ENCODE data around the gene DEGS2. TPM values are rescaled to one million over a fixed set of nuclear protein-coding genes. Genes with fewer than 3 reads are reported as not detected.

DEGS2 gene
- total and polyA plus RNA-seq, 4 donors = 3.6 to 7.4 (median 5.7) TPM

- Histone ChIP-seq H3K9ac (ENCODE audit: insufficient read depth in 1 of 2, low read length in 2 of 2) (peak overlapping the region in 1 of 2 donors; percentile 53), H3K4me3 (peak overlapping the region; percentile 0), H3K4me1 (ENCODE audit: control insufficient read depth in 5 of 5, insufficient read depth in 5 of 5, low read length in 5 of 5) (peaks cover 0 to 12% (median 4%) of the 10 kb centered on the region in 5 donors), H3K27me3 (ENCODE audit: control insufficient read depth in 3 of 3, insufficient read depth in 3 of 3, low read length in 2 of 3) (no peaks in the 10 kb centered on the region), H3K9me3 (ENCODE audit: control insufficient read depth in 4 of 4, insufficient read depth in 3 of 4, low read length in 3 of 4) (no peaks in the 10 kb centered on the region), H3K36me3 (ENCODE audit: control insufficient read depth in 4 of 4, insufficient read depth in 4 of 4, low read length in 4 of 4) (no peaks in the 10 kb centered on the region), H3K27ac (ENCODE audit: low read depth in 1 of 2, low read length in 1 of 2) (peak overlapping the region; percentile 73 to 86)
- 63 to 65% methylated on average over 12 of the region's 12 CpGs for WGBS, 2 donors
- no peak for TF ChIP-seq CTCF (IDR thresholded peaks at IDR 0.05; ENCODE audit: control extremely low read depth, extremely low read depth)
- DNase-seq (peak in 2 of 3 donors; percentile 20 to 32), ATAC-seq (ENCODE audit: insufficient read depth, low FRiP score) (no peak)
Observed at GRCh38 chr14:100193417-100194357, 34.2 kb upstream of the DEGS2 start.

GRCh38 chr14:100192672-100193416 is 33.4 kb upstream of the DEGS2 start:
- no peaks in the 10 kb centered on the region for H3K27me3 ChIP-seq (ENCODE audit: control insufficient read depth in 3 of 3, insufficient read depth in 3 of 3, low read length in 2 of 3)
- no peaks in the 10 kb centered on the region for H3K36me3 ChIP-seq (ENCODE audit: control insufficient read depth in 4 of 4, insufficient read depth in 4 of 4, low read length in 4 of 4)
- peaks cover 0 to 12% (median 4%) of the 10 kb centered on the region in 5 donors for H3K4me1 ChIP-seq (ENCODE audit: control insufficient read depth in 5 of 5, insufficient read depth in 5 of 5, low read length in 5 of 5)
- 1 to 2% methylated on average over 52 to 62 of the region's 62 CpGs for WGBS, 2 donors
- H3K27ac ChIP-seq (ENCODE audit: low read depth in 1 of 2, low read length in 1 of 2) = peak overlapping the region; percentile 88 to 98
- peak; percentile 99 for DNase-seq
- ATAC-seq (ENCODE audit: insufficient read depth, low FRiP score) = peak; percentile 100
- peak; percentile 95 for TF ChIP-seq CTCF (IDR thresholded peaks at IDR 0.05; ENCODE audit: control extremely low read depth, extremely low read depth)
- peak overlapping the region; percentile 0 for H3K4me3 ChIP-seq
- peak overlapping the region; percentile 53 to 63 for H3K9ac ChIP-seq (ENCODE audit: insufficient read depth in 1 of 2, low read length in 2 of 2)
- H3K9me3 ChIP-seq (ENCODE audit: control insufficient read depth in 4 of 4, insufficient read depth in 3 of 4, low read length in 3 of 4) = no peaks in the 10 kb centered on the region

GRCh38 chr14:100192250-100192671 is 32.8 kb upstream of the DEGS2 start:
- Histone ChIP-seq H3K36me3 (ENCODE audit: control insufficient read depth in 4 of 4, insufficient read depth in 4 of 4, low read length in 4 of 4) (no peaks in the 10 kb centered on the region), H3K9me3 (ENCODE audit: control insufficient read depth in 4 of 4, insufficient read depth in 3 of 4, low read length in 3 of 4) (no peaks in the 10 kb centered on the region), H3K27ac (ENCODE audit: low read depth in 1 of 2, low read length in 1 of 2) (peak overlapping the region; percentile 88 to 98), H3K4me1 (ENCODE audit: control insufficient read depth in 5 of 5, insufficient read depth in 5 of 5, low read length in 5 of 5) (peaks cover 0 to 12% (median 4%) of the 10 kb centered on the region in 5 donors), H3K4me3 (no peak overlapping the region), H3K27me3 (ENCODE audit: control insufficient read depth in 3 of 3, insufficient read depth in 3 of 3, low read length in 2 of 3) (no peaks in the 10 kb centered on the region), H3K9ac (ENCODE audit: insufficient read depth in 1 of 2, low read length in 2 of 2) (peak overlapping the region; percentile 23 to 63)
- ATAC-seq (ENCODE audit: insufficient read depth, low FRiP score) (no peak), DNase-seq (peak; percentile 26 to 27 (median 26))
- 54 to 63% methylated on average over 21 of the region's 21 CpGs for WGBS, 2 donors
- no peak for TF ChIP-seq CTCF (IDR thresholded peaks at IDR 0.05; ENCODE audit: control extremely low read depth, extremely low read depth)
